Hepatocyte (in vitro differentiated cells): ENCODE measurements around the gene SLC39A11.

ENCODE experiments used
- EZH2 ChIP-seq: fragments of 200-600 bp; sonication (generic); IDR thresholded peaks from 2 replicates; pipeline ENCODE4 v1.6.1; 2016; ENCODE audit warnings: antibody characterized with exemption, mild to moderate bottlenecking, borderline replicate concordance
- TF ChIP-seq, protein P1 (sequence below): fragments of 200-600 bp; sonication (generic); IDR thresholded peaks from 2 replicates; pipeline ENCODE4 v1.5.1; 2016; ENCODE audit warnings: antibody characterized with exemption, mild to moderate bottlenecking; ENCODE audit not compliant: poor library complexity

DNA sequence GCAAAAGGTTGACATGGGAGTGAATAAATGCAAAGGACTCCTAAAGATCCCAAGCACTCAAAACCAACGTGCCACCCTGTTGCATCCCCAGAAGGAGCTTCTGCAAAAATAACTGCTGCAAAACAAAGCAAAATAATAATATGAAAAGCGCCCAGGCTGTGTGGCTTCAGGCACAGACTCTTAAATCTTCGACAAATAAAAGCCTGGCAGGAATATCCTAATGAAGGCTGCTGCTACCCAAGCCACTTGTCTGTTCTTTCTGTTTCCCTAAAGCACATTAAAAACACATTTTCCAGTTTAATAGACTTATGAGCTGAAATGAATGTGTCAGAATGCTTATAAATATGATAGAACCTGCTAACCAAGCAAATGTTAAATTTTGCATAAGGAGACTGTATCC, 154.0 kb downstream of the SLC39A11 start:
- TF ChIP-seq EZH2: no peak
- TF ChIP-seq, protein P1, sequence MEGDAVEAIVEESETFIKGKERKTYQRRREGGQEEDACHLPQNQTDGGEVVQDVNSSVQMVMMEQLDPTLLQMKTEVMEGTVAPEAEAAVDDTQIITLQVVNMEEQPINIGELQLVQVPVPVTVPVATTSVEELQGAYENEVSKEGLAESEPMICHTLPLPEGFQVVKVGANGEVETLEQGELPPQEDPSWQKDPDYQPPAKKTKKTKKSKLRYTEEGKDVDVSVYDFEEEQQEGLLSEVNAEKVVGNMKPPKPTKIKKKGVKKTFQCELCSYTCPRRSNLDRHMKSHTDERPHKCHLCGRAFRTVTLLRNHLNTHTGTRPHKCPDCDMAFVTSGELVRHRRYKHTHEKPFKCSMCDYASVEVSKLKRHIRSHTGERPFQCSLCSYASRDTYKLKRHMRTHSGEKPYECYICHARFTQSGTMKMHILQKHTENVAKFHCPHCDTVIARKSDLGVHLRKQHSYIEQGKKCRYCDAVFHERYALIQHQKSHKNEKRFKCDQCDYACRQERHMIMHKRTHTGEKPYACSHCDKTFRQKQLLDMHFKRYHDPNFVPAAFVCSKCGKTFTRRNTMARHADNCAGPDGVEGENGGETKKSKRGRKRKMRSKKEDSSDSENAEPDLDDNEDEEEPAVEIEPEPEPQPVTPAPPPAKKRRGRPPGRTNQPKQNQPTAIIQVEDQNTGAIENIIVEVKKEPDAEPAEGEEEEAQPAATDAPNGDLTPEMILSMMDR: no peak
